Esophagus muscularis mucosa (tissue), 3 donors: ENCODE results near the gene OR10H4.

Source experiments
- CTCF ChIP-seq, 3 experiments: fragments of 200-600 bp in 2 of 3; fragments of 450-650 bp in 1 of 3; sonication (generic) in 2 of 3; IDR thresholded peaks; one replicate each; pipeline ENCODE4 v1.5.1; 2017 to 2019; ENCODE audit warnings: antibody characterized with exemption in 3 of 3, mild to moderate bottlenecking in 2 of 3, moderate library complexity in 1 of 3
- POLR2A ChIP-seq: fragments of 450-650 bp; IDR thresholded peaks from one replicate; pipeline ENCODE4 v1.6.1; 2017; ENCODE audit warnings: antibody characterized with exemption, moderate library complexity, mild to moderate bottlenecking, low read depth

GRCh38 chr19:15998166-15998565 lies 49.4 kb downstream of the OR10H4 start:
- no peak for TF ChIP-seq CTCF (IDR thresholded peaks at IDR 0.05)
- TF ChIP-seq POLR2A = no peak
